T-helper 2 cell treated with Interferon-gamma antibody and Interleukin-4, amounts not matched to agents 5 μg/mL and 100 μg/mL, for 36 hours (primary cell): ENCODE measurements around the gene IQSEC3.

Source experiments
- DNase-seq: peaks from one replicate; pipeline ENCODE4 v3.0.0; 2021; ENCODE audit warnings: low spot score
- H3K27ac Mint-ChIP-seq: one replicate; pipeline ENCODE4 v1.8.0; 2021; ENCODE audit warnings: mild to moderate bottlenecking, mixed read lengths
- H3K27me3 Mint-ChIP-seq: one replicate; pipeline ENCODE4 v1.8.0; 2021; ENCODE audit warnings: low read depth, mixed read lengths
- H3K36me3 Mint-ChIP-seq: one replicate; pipeline ENCODE4 v1.8.0; 2021; ENCODE audit warnings: low read depth, mixed read lengths
- H3K4me1 Mint-ChIP-seq: one replicate; pipeline ENCODE4 v1.8.0; 2021; ENCODE audit warnings: low read depth, mixed read lengths
- H3K4me3 Mint-ChIP-seq: one replicate; pipeline ENCODE4 v1.8.0; 2022; ENCODE audit warnings: mild to moderate bottlenecking, moderate library complexity, mixed read lengths
- H3K9me3 Mint-ChIP-seq: one replicate; pipeline ENCODE4 v1.8.0; 2021; ENCODE audit warnings: mixed read lengths

Gene IQSEC3

DNA sequence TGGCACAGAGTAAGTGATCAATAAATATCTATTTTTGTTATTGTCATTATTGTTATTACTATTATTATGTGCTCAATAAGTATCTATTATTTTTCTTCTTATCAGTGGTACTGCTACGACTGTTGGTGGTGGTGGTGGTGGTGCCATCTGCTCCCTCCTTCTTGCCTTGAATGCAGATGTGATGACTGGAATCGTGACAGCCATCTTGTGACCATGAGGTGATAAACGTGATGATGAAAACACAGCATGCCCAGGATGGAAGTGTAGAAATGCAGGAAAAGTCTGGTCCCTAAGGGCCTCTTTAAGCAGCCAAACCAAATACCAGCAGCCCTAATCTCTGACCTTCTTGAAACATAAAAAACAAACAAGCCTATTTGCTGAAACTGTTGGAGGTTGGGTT, 125.0 kb downstream of the IQSEC3 start:
- Mint-ChIP-seq H3K27ac (no peak overlapping the region), H3K36me3 (no peaks in the 10 kb centered on the region), H3K27me3 (no peaks in the 10 kb centered on the region), H3K9me3 (no peaks in the 10 kb centered on the region), H3K4me1 (no peaks in the 10 kb centered on the region), H3K4me3 (no peak overlapping the region)
- no peak for DNase-seq

DNA sequence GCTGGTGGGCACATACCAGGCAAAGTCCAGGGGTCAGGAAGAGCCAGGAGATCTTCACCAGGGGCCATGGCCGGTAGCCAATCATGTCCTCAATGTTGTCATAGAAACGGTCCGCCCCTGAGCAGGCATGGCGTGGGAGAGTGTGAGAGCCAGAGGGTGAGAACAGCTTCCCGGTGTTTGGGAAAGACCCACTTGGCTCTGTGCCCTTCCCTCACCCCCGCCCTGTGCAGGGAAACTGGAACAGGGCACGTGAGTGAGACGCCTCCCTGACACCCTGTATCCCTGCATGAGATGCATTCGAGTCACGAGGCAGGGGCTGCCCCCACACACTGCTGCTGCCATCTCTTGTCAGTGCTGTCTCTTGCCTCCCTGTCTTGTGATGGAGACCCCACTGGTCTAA, 126.7 kb downstream of the IQSEC3 start:
- DNase-seq, result no peak
- no peak overlapping the region for H3K4me3 Mint-ChIP-seq
- no peaks in the 10 kb centered on the region for H3K4me1 Mint-ChIP-seq
- H3K27ac Mint-ChIP-seq, result no peak overlapping the region
- no peaks in the 10 kb centered on the region for H3K36me3 Mint-ChIP-seq
- peaks cover 3% of the 10 kb centered on the region for H3K27me3 Mint-ChIP-seq
- H3K9me3 Mint-ChIP-seq, result no peaks in the 10 kb centered on the region

DNA sequence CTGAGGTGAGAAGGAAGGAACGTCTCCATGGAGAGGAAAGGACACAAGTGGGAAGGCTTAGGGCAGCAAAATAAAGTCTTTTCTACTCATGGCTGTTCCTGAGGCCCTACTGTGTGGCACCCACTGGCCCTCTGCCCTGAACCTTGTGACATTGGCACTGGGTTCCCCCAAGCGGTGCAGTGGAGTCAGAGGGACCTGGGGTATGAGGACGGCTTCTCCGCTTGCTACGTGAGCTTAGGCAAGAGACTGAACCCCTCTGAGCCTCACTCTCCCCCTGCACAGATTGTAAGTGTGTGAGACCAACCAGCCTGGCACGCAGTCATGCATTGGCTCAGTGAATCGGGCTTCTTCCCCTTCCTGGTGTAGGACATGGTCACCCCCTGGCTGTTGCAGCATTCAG, 127.7 kb downstream of the IQSEC3 start:
- Mint-ChIP-seq H3K4me1 (no peaks in the 10 kb centered on the region), H3K4me3 (no peak overlapping the region), H3K27me3 (peaks cover 3% of the 10 kb centered on the region), H3K27ac (no peak overlapping the region), H3K36me3 (no peaks in the 10 kb centered on the region), H3K9me3 (no peaks in the 10 kb centered on the region)
- DNase-seq, result no peak

DNA sequence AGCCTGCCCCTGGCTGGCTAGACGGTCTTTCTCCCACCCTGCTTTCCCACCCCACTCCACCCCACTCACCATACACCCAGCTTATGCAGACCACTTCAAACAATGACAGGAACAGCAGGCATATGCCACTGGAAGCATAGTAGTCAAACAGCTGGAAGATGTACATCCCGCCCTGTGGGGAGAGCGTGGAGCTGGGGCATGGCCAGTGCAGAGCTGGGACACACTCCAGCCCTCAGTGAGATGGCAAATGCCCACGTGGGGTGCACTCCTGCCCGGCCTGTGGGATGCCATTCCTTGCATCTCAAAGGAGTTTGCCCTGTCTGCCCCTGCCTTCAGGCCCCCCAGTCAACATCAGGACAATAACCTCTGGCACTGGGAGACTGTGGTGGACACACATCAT, 128.6 kb downstream of the IQSEC3 start:
- Mint-ChIP-seq H3K4me3 (no peak overlapping the region), H3K27me3 (peaks cover 3% of the 10 kb centered on the region), H3K9me3 (no peaks in the 10 kb centered on the region), H3K4me1 (no peaks in the 10 kb centered on the region), H3K27ac (no peak overlapping the region), H3K36me3 (no peaks in the 10 kb centered on the region)
- no peak for DNase-seq

DNA sequence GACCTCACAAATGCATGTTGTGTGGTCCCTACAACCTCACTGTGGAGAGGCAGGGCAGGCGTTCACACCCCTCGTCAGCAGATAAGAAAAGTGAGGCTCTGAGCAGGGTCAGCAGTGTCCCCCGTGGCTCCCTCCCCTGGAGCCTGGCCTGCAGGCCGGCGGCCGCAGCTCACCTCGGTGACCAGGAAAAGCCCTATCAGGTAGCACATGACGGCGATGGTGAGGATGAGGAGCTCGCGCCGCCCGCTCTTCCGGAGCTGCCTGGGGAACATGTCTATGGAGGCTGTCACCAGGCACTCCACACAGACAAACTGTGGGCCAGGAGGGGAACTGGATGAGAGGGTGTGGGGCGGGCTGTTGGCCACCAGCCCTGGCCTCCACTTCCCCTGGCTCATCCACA, 129.4 kb downstream of the IQSEC3 start:
- H3K27ac Mint-ChIP-seq, result no peak overlapping the region
- peaks cover 4% of the 10 kb centered on the region for H3K27me3 Mint-ChIP-seq
- DNase-seq, result no peak
- no peak overlapping the region for H3K4me3 Mint-ChIP-seq
- H3K36me3 Mint-ChIP-seq, result no peaks in the 10 kb centered on the region
- no peaks in the 10 kb centered on the region for H3K4me1 Mint-ChIP-seq
- H3K9me3 Mint-ChIP-seq, result no peaks in the 10 kb centered on the region

DNA sequence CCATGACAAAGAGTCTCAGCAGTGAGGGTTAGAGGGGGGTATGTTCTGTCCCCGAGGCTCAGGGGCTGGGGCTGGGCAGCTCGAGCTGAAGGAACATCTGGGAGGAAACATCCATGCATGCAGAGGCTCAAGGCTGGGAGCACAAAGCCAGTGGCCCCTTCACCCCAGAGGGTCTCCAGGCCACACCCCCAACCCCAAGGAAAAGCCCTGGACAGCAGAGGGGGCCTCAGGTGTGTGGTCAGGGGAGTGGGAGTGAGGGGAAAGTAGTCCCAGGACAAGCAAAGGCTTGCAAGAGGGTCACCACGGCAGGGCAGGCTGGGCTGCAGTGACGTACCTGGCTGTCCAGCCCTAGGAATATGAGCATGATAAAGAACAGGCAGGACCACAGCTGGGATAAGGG, 129.9 kb downstream of the IQSEC3 start:
- H3K4me1 Mint-ChIP-seq, result no peaks in the 10 kb centered on the region
- no peaks in the 10 kb centered on the region for H3K36me3 Mint-ChIP-seq
- no peak overlapping the region for H3K27ac Mint-ChIP-seq
- H3K4me3 Mint-ChIP-seq, result no peak overlapping the region
- no peak for DNase-seq
- no peaks in the 10 kb centered on the region for H3K9me3 Mint-ChIP-seq
- H3K27me3 Mint-ChIP-seq, result peaks cover 8% of the 10 kb centered on the region

DNA sequence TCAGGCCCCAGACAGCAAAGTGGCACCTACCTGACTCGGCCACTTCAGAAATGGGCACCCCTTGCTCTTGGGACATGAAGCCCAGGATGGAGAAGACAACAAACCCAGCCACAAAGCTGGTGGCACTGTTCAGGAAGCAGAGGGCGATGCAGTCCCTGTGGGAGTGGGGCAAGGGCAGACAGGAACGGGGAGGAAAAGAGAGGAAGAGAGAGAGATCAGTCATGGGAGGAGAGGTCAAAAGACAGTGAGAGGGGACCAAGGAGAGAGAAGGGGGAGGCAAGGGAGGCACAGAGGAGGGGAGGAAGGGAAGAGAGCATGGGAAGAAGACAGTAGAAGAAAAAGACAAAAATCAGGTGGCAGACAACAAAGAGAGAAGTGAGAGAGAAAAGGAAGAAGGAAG, 130.8 kb downstream of the IQSEC3 start:
- Mint-ChIP-seq H3K36me3 (no peaks in the 10 kb centered on the region), H3K27me3 (peaks cover 17% of the 10 kb centered on the region), H3K4me3 (no peak overlapping the region), H3K4me1 (no peaks in the 10 kb centered on the region), H3K9me3 (no peaks in the 10 kb centered on the region), H3K27ac (no peak overlapping the region)
- no peak for DNase-seq

DNA sequence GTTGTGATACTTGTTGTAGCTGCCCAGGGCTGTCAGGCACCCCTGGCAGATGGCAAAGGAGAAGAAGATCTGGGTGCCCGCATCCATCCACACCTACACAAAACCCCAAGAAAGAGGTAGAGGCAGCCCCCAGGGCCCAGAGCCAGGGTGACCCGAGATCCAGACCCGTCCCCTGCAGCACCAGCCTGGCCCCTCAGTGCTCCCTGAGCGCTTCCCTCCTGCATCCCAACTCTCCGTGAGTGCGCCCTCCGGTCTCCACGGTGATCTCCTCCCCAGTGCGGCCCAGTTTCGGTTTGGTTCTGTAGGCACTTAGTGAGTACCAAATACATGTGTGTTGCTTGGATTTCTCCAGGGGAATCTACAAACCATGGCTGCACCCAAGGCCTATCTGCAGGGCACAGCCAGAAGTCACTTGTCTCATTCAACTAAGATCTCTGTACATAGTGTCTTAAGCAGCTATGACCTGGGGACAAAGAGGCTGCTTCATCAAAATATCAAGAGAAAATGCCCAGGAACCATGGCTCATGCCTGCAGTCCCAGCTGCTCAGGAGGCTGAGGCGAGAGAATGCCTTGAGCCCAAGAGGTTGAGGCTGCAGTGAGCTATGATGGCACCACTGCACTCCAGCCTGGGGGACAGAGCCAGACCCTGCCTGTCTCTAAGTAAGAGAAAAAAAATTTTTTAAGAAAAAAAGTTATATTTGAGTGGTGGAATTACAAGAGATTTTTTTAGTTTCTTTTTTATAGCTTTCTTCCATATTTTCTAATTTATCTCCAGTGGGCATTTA, 131.5 kb downstream of the IQSEC3 start:
- no peaks in the 10 kb centered on the region for H3K9me3 Mint-ChIP-seq
- DNase-seq, result no peak
- peaks cover 21% of the 10 kb centered on the region for H3K27me3 Mint-ChIP-seq

DNA sequence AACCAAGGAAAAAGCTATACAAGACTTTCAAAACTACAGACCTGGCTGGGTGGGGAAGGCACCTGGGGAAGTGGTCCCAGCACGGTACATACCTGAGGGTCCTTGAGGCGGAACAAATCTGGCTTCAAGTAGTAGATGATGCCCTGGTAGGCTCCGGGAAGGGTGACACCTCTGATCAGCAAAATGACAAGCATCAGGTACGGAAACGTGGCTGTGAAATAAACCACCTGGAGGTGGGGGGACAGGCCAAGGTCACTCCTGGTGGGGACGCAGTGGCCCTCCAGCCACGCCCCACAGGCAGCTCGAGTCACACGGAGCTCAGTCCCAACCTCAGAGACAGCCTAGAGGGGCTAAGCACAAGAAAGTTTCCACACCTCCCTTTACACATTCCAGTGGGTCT, 132.1 kb downstream of the IQSEC3 start:
- H3K27ac Mint-ChIP-seq, result no peak overlapping the region
- H3K36me3 Mint-ChIP-seq, result no peaks in the 10 kb centered on the region
- H3K9me3 Mint-ChIP-seq, result no peaks in the 10 kb centered on the region
- H3K4me3 Mint-ChIP-seq, result no peak overlapping the region
- peaks cover 21% of the 10 kb centered on the region for H3K27me3 Mint-ChIP-seq
- H3K4me1 Mint-ChIP-seq, result no peaks in the 10 kb centered on the region
- no peak for DNase-seq

More for the DNA sequence above, 131.5 kb downstream of the IQSEC3 start:
- Mint-ChIP-seq H3K4me1 (no peaks in the 10 kb centered on the region), H3K27ac (no peak overlapping the region), H3K4me3 (no peak overlapping the region), H3K36me3 (no peaks in the 10 kb centered on the region)

DNA sequence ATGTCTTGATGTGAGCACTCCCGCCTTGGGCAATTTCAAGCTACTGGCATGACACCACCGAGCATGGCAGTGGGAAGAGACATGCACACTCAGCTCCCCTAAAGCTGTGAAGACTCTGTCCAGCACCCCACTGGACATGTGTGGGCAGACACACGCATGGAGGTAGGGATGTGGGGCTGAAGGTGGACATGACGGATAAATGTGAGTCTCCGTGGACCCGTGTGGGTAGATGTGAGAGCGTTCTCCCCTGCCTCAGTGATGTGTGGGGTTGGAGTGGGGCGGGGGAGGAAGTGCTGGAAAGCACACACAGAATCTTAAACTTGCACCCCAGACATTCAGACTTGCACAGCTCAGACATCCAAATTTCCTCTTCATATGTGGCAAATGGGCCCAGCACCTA, 134.8 kb downstream of the IQSEC3 start:
- no peaks in the 10 kb centered on the region for H3K4me1 Mint-ChIP-seq
- H3K36me3 Mint-ChIP-seq, result no peaks in the 10 kb centered on the region
- H3K27ac Mint-ChIP-seq, result no peak overlapping the region
- DNase-seq, result no peak
- H3K4me3 Mint-ChIP-seq, result no peak overlapping the region
- peaks cover 36% of the 10 kb centered on the region for H3K27me3 Mint-ChIP-seq
- H3K9me3 Mint-ChIP-seq, result no peaks in the 10 kb centered on the region

DNA sequence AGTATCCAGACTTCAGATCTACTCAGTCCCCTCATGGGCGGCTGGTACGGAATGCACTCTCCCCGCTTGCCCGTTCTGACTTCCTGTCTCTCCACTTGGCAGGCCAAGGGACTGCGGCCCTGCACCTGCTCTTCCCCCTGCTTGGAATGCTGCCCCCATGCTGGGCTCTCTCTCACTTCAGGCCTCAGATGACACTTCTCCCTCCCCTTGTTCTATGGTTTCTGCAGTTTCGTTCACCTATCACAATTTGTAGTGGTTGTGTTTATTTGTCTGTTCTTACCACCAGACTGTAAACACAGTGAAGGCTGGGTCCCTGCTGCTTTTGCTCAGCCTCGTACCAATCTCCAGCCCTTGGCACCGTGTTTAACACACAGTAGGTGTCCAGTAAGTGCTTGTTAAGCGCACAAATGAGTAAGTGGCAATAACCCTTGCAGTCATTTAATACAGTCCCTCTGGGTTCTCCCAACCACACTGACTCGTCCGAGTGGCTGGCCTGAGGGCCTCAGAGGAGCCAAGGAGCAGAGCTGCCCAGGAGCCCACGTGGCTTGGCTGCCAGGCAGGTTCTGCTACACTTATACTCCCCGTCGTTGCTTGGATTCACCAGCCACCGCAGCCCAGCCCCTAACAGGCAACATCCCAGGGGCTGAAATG, 135.6 kb downstream of the IQSEC3 start:
- Mint-ChIP-seq H3K4me1 (no peaks in the 10 kb centered on the region), H3K9me3 (no peaks in the 10 kb centered on the region), H3K27me3 (peaks cover 37% of the 10 kb centered on the region), H3K36me3 (no peaks in the 10 kb centered on the region), H3K27ac (no peak overlapping the region), H3K4me3 (no peak overlapping the region)
- no peak for DNase-seq

DNA sequence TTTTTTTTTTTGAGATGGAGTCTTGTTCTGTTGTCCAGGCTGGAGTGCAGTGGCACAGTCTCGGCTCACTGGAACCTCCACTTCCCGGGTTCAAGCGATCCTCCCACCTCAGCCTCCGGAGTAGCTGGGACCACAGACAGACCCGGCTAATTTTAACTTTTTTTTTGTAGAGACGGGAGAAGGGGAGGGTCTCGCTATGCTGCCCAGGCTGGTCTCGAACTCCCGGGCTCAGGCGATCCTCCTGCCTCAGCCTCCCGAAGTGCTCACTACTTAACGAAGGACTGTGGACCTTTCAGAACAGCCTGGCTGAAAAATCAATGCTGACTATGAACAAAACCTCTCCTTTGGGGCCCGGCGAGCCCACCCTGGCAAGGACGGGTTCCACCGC, 136.5 kb downstream of the IQSEC3 start:
- DNase-seq, result no peak
- Mint-ChIP-seq H3K27ac (no peak overlapping the region), H3K27me3 (peaks cover 36% of the 10 kb centered on the region), H3K36me3 (no peaks in the 10 kb centered on the region), H3K9me3 (no peaks in the 10 kb centered on the region), H3K4me1 (no peaks in the 10 kb centered on the region), H3K4me3 (no peak overlapping the region)

DNA sequence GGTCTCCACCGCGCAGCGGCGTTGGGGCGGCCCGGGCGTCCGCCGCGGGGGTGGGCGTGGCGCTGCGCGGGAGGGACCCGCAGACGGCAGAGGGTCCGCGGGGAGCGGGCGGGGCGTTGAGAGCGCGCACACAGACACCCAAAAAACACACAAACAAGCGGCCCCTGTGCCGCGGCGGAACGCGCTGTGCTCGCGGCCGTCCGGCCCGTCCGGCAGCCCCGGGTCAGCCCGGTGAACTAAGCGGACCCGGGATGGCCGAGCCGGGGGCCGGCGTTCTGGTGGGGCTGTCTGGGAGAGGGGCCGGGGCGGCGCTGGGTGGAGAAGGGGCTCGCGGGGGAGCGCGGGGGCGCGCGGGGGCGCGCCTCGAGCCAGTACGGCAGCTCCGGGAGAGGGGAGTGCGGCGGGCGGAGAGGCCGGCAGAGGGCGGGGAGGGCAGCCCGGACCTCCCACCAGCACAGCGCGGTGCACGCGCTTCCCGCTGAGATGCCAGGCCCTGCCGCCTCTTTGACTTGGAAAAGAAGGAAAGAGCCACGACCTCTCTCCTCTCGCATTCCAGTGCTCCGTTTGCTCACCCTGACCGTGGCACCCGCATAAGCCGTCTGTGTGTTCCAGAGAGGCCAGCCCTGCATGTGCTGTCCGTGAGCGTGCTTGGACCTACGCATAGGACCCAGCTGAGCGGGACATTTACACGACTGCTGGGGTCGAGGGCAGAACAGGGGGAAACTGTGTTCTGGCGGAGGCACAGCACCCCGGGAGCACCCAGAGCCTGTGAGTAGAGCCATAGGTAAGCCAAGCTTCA, 137.1 kb downstream of the IQSEC3 start:
- no peak overlapping the region for H3K27ac Mint-ChIP-seq
- peaks cover 35% of the 10 kb centered on the region for H3K27me3 Mint-ChIP-seq
- no peak overlapping the region for H3K4me3 Mint-ChIP-seq
- no peaks in the 10 kb centered on the region for H3K36me3 Mint-ChIP-seq
- no peak for DNase-seq
- H3K4me1 Mint-ChIP-seq, result no peaks in the 10 kb centered on the region
- no peaks in the 10 kb centered on the region for H3K9me3 Mint-ChIP-seq

DNA sequence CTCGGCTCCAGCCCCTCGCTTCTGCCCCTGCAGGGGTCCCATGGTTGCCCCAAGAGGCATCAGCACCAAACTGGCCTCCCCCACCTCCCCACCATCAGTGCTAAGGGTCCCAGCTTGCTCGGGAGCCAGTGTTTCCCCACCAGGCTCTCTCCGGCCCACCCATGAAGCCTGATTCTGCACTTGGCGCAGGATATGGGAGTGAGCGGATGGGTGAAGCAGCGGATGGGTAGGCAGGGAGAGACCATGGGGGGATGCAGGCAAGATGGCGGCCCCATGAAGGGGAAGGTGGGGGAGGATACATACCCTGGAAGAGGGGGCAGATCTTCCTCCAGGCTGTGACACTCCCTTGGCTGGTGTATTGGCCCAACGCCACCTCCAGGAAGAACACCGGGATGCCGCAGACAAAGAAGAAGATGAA, 137.7 kb downstream of the IQSEC3 start:
- H3K4me3 Mint-ChIP-seq, result no peak overlapping the region
- no peaks in the 10 kb centered on the region for H3K4me1 Mint-ChIP-seq
- no peak overlapping the region for H3K27ac Mint-ChIP-seq
- H3K27me3 Mint-ChIP-seq, result peaks cover 35% of the 10 kb centered on the region
- no peak for DNase-seq
- no peaks in the 10 kb centered on the region for H3K9me3 Mint-ChIP-seq
- H3K36me3 Mint-ChIP-seq, result no peaks in the 10 kb centered on the region
